HG03460 (cell line): ENCODE measurements around the gene MGAT4B.
A peak's percentile ranks its signal among the peaks of the same experiment; 100 is the strongest.
"Not testable (repeated sequence)": the region's sequence is repeated elsewhere in the genome, so short reads cannot be mapped to it uniquely, and the experiment has no call there.

Source experiments
- ATAC-seq: cut with Tn5 transposase; IDR thresholded peaks from one replicate; pipeline ENCODE4 v1.9.1; 2021; ENCODE audit not compliant: unreplicated experiment

The MGAT4B gene

DNA sequence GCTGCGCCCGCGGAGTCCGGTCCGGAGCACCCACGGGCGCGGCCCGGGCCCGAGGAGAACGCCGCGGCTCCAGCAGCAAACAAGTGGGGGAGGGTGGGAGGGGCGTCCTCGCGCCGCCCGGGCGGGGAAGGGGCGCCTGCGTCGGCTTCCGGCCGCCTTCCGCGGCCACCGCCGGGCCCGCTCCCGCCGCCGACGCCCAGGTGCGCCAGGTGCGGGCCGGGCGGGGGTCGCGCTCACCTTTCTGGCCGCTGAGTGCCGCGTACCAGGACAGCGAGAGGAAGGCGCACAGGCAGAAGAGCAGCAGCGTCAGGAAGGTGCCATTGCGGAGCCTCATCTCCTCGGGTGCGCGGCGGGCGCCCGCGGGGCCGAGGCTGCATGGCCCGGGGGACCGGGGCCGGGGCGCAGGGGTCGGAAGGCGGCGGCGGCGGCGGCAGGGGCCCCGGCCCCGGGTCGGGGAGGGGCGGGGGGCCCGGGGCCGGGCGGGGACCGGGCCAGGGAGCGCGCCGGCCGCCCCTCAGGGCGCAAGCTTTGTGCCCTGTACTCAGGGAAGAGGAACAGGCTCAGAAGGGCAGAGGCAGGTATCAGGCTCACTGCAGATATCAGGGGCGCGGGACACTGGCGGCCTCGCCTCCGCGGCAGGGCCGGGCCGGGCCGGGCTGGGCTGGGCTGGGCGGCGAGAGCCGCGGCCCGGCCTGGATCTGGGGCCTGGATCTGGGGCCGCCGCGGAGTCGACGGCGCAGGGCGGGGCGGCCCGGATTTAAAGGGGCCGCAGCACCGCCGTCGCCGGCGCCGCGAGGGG, at the start of gene MGAT4B:
Gene MGAT4B, minus strand, starts transcription at position 617 of the 799 bp plus-strand sequence. Its CDS starts 283 bp downstream, at position 334.
- peak; percentile 67 for ATAC-seq

DNA sequence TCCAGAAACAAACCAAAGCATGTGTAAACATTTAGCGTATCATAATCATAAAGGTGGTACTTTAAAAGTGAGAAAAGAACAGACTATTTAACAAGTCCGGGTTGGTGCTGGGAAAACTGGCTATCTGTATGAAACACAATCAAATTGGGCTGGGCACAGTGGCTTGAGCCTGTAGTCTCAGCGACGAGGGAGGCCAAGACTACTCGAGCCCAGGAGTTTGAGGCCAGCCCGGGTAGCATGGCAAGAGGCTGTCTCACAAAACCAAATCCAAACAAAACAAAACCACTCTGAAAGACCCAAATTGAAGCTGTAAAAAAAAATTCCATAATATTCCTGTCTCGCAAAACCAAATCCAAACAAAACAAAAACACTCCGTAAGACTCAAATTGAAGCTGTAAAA, 47.7 kb upstream of the MGAT4B start:
- ATAC-seq = no peak

DNA sequence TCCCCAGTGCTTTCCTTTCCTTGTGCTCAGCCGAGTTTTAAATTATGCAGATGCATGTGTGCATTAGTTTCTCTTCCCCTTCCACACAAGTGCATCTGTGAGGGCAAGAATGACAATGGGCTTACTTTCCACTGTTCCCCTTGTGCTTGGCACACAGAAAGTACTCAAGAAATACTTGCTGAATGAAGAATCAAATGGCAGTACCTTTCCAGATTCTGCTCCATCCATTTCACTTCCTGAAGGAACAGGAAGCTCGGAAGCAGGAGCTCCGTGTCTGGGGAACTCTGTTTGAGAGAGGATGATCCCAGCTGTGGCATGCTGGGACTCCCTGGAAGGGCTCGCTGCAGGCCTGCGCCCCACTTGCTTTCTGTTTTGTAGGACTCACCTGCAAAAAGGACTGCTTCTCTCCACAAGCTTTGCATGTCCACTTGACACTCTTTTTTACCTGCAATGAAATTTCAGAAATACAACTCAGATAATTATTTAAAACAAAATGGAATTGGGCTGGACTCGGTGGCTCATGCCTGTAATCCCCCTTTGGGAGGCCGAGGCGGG, 46.4 kb upstream of the MGAT4B start:
- peak; percentile 89 for ATAC-seq

DNA sequence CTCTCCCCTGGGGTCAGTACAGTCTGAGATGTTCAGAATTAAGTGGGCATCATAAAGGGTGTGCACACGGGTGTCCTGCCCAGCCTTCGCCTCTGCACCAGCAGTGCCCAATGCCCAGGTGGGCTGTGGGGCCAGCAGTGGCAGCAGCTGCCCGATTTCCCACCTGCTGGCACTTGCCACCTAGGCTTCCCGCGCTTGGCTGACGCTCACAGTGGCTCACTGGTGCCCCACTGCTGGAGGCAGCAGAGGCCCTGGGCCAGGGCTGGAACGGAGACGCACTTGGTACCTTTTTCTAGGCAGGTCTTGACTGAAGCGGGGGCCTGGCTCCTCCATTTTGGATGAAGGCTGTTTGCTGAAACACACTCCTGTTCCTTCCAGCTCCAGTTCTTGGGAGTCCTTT, 35.0 kb upstream of the MGAT4B start:
- ATAC-seq = no peak

GRCh38 chr5:179840766-179841165, 34.1 kb upstream of the MGAT4B start:
- no peak for ATAC-seq

GRCh38 chr5:179840321-179840720, 33.7 kb upstream of the MGAT4B start:
- ATAC-seq = no peak

DNA sequence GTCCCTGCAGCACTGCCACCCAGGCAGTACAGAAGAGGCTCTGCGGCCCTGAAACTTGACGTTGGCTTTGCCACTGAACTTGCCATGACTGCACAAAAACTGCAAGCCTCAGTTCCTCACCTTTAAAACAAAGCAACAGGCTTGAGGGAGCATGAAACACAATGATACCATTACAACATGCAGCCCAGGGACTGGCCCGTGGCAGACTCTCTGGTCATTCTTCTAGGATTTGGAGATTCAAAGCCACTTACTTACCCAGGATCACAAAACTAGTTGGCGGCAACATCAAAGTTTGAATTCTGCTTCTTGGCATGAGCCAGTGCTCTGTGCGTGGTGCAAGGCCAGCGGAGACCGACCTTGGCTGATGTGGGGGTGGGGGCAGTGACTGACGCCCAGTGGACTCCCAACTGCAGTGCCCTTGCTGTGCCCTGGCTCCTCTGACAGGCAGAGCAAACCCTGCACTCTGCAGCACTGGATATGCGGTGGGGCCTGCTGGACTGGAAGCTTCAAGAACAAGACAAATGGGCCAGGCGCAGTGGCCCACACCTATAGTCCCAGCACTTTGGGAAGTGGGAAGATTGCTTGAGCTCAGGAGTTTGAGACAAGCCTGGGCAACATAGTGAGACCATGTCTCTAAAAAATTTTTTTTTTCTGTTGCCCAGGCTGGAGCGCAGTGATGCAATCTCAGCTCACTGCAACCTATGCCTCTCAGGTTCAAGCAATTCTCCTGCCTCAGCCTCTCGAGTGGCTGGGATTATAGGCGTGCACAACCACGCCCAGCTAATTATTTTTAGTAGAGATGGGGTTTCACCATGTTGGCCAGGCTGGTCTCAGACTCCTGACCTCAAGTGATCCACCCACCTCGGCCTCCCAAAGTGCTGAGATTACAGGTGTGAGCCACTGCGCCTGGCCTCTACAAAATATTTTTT, 32.9 kb upstream of the MGAT4B start:
- ATAC-seq = no peak

DNA sequence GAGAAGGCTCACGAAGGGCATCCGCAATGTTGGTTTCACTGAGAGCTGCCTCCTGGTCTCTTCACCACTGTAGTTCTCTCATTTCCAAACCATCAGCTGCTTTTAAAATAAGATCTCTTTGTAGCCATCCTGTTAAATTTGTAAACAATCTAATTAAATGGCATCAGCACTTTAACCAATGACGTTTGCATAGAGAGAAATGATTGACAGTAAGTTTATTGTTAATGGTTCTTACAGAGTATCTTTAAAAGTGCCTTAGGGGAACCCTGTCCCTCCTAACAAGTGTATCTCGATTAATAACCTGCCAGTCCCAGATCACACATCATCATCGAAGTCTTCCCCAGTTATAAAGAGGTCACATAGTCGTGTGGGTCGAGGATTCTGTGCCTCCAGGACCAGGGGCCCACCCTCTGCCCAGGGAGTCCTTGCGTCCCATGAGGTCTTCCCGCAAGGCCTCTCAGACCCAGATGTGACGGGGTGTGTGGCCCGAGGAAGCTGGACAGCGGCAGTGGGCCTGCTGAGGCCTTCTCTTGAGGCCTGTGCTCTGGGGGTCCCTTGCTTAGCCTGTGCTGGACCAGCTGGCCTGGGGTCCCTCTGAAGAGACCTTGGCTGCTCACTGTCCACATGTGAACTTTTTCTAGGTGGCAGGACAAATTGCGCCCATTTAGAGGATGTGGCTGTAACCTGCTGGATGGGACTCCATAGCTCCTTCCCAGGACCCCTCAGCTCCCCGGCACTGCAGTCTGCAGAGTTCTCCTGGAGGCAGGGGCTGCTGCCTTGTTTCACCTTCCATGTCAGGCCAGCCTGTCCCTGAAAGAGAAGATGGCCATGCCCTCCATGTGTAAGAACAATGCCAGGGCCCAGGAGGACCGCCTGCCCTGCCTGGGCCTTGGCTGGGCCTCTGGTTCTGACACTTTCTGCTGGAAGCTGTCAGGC, 30.7 kb upstream of the MGAT4B start:
- ATAC-seq = no peak

DNA sequence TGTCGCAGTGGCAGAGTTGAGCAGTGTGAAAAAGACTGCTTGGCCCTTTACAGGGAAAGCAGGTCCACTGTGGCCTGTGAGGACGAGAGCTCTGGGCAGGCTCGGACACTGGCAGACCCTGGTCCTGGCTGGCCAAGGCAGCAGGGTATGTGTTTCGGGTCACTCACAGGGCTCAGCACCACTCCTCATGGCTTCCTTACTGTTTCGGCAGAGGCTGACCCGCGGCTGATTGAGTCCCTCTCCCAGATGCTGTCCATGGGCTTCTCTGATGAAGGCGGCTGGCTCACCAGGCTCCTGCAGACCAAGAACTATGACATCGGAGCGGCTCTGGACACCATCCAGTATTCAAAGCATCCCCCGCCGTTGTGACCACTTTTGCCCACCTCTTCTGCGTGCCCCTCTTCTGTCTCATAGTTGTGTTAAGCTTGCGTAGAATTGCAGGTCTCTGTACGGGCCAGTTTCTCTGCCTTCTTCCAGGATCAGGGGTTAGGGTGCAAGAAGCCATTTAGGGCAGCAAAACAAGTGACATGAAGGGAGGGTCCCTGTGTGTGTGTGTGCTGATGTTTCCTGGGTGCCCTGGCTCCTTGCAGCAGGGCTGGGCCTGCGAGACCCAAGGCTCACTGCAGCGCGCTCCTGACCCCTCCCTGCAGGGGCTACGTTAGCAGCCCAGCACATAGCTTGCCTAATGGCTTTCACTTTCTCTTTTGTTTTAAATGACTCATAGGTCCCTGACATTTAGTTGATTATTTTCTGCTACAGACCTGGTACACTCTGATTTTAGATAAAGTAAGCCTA, 29.8 kb upstream of the MGAT4B start:
- peak; percentile 65 for ATAC-seq

GRCh38 chr5:179834871-179835270, 28.2 kb upstream of the MGAT4B start:
- ATAC-seq = not testable (repeated sequence)

DNA sequence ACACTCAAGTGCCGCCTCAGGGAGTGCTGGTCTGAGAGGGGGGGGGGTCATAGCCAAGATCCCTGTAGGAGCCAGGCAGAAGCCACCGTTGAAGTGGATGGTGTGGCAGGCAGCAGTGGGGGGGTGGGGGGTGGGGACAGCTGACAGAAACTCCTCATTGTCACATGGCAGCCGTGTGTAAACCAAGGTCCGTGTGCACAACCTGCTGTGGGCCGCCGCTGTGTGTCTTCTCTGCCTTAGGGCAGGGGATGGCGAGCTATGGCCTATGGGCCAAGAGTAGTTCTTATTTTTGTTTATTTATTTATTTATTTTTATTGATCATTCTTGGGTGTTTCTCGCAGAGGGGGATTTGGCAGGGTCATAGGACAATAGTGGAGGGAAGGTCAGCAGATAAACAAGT, 27.5 kb upstream of the MGAT4B start:
- ATAC-seq = no peak

DNA sequence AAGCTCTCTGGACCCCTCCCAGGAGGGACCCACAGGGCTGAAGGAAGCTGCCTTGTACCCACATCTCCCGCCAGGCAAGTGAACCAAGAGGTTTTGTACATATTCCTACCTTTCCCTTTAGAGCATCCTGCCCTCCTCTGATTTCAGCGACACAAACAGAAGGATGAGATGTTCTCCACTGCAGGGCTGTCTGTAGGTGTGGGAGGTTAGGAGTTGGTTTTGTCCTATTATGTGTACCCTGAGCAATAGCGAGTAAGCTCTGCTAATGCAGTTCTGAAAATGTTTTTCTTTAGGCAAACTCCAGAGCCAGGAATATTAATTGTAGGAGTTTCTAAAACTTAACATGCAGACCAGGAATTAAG, 27.0 kb upstream of the MGAT4B start:
- no peak for ATAC-seq

GRCh38 chr5:179833056-179833708, 26.5 kb upstream of the MGAT4B start:
- no peak for ATAC-seq

DNA sequence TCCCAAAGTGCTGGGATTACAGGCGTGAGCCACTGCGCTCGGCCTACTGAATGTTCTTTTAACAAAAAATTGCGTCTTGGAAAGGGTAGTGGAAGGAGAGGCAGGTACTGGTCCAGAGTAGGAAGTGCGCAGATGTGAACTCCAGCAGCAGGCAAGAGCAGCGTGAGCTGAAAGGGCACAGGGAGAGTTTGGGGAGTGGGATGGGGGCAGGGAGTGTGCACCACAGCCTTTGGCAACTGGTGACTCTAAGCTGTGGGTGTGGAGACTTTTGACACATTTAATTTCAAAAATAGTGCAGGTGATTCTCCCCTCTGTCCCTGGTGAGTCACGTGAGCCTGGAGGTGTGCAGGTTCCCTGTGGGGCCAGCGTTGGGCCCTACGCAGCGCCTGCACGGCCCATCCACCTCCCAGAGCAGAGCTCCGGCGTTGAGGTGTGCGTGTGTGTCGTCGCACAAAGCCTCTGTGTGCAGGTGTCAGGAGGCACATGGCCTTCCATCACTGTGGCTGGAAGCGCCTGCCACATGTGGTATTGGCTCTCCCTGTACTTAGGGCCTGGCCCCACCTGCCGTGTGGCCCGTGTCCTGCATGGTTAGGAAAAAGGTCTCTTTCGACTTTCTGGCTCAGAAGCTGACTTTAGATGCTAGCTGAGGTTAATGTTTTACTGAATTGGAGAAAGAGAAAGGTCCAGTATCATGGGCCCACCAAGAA, 25.5 kb upstream of the MGAT4B start:
- no peak for ATAC-seq

GRCh38 chr5:179830818-179831468, 24.3 kb upstream of the MGAT4B start:
- ATAC-seq = no peak

DNA sequence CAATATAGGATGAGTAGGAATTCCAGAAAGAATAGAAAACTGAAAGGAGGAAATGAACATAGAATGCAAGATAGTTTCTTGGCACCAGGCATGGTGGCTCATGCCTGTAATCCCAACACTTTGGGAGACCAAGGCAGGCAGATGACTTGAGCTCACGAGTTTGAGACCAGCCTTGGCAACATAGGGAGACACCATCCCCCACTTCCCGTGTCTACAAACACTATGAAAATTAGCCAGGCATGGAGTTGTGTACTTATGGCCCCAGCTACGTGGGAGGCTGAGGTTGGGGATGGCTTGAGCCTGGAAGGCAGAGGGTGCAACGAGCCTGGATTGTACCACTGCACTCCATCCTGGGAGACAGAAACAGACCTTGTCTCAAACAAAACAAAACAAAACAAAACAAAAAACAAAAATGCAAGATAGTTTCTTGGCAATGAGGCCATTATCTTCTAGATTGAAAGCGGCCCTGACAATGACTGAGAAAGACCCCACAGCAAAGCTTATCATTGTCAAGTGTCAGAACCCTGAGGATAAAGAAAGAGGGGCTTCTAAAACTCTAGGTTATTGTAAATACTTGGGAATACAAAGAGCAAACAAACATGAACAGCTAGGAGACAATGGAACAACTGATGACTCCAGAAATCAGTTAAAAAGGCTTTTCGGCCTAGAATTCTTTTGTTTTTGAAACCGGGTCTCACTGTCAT, 23.2 kb upstream of the MGAT4B start:
- no peak for ATAC-seq

DNA sequence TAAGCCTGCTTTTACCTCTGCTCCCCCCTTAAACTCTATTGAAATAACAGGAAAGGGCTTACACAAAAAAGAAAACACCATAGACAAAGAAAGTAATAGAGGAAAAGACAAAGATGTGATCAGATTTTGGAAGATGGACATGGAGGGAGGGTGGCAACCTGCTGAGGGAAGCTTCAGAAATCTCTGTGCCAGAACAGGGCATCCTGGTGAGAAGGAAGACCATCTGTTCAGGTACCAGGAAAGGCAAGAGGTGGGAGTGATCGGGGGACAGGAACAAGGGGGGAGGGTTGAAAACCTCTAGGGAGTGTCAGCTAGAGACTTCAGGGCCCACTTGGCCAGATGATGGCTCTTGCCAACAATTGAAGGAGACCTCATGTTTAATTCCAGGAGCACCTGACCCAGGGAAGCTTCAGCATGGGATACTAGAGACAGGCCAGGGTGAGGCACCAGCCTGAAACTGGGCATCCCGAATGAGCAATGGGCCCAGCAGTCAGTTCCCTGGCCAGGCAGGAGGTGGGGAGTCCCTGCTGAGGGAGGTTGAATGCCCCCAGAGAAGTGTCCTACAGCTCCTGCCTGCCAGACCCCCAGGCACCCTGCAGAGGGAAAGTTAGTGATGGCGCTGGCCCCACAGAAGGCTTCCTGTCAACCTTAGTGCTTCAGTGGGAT, 22.2 kb upstream of the MGAT4B start:
- ATAC-seq = no peak
